ENCODE data around the gene FAM53A.
"Not testable (repeated sequence)": the region's sequence is repeated elsewhere in the genome, so short reads cannot be mapped to it uniquely, and the experiment has no call there.

Gene FAM53A

DNA sequence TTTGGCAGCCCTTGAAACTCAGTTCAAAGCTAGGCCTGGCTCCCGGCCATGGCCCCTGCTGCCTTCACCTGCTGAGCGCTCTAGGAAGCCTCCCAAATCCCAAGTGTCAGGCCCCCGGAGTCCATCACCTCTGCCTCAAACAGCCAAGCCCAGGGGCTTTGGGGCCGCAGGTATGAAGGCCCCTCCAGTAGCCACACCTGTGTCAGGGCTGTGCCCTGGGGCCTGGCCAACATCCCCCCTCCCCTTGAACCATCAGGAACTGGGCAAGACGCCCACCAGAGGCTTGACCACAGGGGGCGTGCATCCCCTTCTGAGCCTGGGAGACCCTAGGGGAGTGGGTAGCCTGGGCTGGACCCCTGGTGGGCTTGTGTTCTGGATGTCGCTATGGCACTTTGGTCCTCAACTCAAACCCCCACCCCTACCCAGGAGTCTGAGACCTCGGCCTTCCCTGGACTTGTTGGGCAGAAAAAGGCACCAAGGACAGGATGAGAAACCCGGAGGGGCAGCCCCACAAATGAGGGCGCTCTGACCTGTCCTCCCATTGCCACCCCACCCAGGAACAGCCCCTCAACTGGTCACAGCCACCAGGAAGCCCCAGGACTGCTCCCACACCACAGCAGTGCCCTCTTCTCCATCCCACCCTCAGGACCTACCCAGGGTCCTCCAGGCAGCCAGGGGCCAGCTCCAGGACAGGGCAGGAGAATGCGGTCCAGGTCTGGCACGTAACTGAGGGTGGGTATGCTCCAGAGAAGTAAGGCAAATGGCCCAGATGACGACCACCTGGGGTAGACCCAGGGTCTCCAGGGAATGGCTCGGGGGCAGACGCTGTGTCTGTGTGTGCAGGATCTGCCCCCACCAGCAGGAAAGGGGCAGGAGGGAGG is 32.2 kb upstream of the FAM53A start:
- no peak for DNase-seq

DNA sequence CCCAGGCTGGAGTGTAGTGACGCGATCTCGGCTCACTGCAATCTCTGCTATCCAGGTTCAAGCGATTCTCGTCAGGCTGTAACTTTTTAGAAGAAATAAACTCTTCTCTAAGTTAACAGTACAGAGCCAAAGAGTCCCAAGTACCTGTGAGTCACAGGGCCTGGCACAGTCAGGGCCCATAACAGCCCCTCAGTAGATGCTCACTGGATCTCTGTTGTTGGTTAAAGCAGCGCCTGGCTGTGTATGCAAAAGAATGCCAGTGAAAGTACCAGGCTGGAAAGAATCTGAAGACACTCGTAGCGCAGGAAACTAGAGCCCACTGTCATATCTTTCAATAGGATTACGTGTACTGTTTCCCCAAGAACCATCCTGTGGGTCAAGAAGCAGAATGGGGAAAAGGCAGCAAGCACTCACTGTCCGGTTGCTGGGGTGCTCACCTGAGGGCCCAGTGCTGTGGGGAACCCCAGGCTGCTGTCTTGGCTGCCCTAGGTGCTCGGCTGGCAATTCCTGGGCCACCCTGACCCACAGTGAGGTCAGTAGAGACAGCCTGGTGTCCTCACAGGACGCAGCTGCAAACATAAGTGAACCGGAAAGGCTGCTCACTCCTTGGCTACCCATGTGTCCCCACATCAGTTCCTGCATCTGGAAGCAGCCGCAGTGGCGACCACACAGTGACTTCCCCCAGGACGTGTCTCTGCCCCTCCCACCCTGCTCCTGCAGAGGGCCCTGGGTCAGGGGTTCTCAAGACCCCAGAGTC is 31.1 kb upstream of the FAM53A start:
- DNase-seq: no peak

DNA sequence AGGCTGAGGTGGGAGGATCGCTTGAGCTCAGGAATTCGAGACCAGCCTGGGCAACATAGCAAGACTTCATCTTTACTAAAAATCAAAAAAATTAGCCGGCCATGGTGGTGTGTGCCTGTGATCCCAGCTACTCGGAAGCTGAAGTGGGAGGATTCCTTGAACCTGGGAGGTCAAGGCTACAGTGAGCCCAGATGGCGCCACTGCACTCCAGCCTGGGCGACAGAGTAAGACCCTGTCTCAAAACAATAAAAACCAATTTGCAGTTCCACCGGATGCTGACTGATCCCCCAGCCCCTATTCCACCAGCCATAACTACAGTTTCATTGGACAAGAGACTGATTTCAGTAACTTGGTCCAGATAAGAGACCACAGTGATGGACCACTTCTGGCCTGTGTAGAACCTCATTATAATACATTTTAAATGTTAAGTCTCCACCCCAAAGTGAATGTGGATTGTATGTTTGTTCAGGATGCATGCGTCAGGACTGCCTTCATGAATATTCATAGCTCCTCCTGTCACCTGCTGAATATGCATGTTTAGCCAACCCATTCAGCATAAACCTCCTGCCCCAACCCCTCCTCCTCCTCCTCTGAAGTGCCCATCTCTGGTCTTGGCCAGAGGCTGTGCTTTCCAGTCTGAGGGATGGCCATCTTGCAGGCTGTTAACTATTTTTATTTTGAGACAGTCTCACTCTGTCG is 30.3 kb upstream of the FAM53A start:
- DNase-seq: no peak

DNA sequence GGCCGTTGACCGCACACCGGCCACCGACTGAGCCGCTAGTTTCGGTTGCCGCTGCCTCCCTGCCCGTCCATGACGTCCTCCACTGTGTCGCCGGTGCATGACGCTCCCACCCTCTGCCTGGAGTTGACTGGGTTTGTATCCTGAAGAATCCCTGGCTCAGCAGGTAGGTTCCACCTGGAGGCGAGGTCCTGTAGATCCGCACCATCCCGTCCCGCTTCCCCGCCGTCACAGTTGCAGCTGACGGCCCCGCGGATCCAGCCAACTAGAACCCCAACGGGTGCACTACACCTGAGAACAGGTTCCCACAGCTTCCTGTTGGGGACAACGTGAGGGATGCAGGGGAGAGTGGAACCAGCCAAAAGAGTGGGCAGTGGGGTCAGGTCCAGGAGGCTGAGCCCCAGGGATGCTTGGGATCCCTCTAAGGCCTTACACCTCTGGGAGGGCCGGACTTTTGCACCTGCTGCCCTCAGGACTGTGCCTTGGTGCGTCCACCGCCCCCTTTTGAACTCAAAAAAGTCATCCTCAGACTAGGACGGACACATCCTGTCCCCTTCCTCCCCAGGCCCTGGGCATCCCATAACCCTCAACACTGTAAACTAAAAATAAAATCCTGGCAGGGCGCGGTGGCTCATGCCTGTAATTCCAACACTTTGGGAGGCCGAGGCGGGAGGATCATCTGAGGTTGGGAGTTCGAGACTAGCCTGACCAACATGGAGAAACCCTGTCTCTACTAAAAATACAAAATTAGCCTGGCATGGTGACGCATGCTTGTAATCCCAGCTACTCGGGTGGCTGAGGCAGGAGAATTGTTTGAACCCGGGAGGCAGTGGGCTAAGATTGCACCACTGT is 29.1 kb upstream of the FAM53A start:
- peak; percentile 40 for DNase-seq

DNA sequence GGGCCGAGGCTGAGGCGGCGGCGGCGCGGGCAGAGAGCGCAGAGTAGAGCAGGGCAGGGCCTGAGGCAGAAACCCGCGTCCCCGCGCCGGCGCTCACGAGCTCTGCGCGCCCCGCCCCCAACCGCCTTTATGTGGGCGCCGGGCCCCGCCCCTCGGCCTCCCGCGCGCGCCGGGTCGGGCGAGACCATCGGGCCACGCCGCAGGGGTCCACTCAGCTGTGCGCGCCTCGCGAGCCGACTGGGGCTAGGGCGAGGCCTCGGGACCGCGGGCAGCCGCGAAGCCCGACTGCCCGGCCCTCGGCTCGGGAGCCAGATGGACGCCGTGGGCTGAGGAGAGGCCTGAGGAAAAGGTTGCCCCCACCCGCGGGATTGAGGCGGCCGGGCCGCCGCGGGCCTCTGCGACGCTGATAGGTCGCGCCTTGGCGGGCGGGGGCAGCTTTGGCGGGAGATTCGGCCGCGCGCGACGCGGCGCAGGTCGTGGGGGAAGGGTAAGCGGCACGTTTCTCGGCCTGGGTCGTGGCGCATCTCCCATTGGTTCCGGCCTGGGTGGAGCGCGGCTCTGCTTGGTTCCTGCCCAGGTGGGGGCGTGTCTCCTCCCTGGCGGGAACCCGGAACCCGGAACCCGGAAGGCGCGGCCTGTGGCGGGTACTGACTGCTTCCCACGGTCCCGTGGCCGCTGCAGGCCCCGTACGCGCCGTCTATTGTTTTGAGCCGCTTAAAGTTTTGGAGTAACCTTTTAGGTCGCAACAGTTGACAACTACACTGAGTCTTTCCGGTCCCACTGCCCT is 28.3 kb upstream of the FAM53A start, which contains the start of gene SLBP:
Gene SLBP (minus strand): TSS at position 104 of the 787 bp plus-strand sequence. CDS start 131 bp downstream, outside the sequence.
- DNase-seq: peak; percentile 96

DNA sequence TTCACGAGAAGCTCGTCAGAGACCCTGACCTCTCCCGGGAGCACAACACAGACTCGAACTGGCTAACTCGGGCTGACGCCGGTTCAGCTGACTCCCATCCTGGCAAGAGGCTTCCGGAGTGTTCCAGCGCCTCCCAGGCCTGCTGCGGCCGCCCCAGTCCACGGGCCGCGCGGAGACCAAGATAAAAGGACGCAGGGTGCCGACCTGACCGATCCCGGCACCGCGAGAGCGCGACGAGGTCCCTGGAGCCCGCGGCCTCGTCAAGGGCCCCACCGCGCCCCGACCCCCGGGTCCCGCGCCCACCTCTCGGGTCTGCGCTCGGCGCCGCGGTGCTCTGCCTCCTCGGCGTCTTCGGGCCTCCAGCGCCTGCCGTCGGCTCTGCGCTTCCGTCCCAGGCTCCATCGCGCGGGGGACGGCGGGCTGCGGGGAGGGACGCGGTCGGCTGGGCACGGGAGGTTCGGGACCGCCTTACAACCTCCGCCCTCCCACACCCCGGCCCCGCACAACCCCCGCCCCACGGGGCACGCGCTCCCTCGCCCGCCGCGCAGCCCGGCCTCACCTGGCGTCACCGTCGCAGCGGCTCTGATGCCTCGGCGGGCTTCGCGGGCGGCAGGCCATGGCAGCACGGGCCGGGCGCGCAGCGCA is 27.6 kb upstream of the FAM53A start:
- DNase-seq: no peak

DNA sequence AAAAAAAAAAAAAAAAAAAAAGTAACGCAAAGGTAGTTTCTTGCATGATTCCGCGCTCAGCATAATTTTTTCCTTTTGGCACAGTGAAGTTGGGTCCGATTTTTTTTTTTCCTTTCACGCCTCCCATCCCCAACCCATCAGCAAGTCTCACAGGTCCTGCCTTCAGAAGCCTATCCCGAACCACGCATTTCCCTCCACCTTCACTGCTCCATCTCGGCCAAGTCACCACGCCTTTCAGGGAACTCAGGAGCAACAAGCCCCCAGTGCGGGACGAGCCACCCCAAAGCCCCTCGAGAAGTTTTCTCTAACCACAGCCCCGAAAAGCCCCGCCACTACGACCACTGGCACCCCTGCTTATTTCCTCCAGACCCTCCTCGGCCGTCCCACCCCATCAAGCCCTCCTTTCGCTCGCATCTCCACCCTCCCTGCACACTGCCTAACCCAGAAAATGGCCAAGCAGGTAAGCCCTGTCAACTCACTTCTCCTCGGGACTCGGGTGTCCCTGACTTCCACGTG is 27.0 kb upstream of the FAM53A start:
- no peak for DNase-seq

DNA sequence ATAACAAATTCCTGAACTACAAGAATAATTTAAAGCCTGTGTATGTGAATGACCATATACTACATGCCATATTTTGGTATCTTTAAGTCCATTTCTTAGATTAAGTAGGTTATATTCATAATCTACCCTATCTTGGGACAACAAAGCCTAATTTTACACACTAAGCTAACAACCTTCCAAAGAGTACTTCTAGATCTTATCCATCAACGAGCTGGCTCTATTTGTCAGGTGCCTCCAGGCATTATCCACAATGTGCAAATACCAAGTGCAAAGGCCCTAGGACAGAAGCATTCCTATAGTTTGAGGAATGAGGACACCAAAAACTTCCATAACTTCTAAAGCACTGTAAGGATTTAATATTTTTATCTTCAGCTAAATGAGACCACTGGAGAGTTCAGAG is 24.5 kb upstream of the FAM53A start:
- no peak for DNase-seq

DNA sequence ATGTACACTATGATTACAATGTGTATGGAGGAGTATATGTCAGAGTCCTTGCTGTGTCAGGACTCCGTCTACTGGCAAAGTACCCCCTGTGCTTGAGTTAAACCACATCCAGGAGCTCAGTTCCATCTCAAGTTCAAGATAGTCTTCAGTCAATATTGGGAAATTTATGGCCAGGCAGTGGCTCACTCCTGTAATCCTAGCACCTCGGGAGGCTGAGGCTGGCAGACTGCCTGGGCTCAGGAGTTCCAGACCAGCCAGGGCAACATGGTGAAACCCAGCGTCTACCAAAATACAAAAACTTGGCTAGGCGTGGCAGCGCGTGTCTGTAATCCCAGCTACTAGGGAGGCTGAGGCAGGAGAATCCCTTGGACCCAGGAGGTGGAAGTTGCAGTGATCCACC is 22.2 kb upstream of the FAM53A start:
- DNase-seq: no peak

DNA sequence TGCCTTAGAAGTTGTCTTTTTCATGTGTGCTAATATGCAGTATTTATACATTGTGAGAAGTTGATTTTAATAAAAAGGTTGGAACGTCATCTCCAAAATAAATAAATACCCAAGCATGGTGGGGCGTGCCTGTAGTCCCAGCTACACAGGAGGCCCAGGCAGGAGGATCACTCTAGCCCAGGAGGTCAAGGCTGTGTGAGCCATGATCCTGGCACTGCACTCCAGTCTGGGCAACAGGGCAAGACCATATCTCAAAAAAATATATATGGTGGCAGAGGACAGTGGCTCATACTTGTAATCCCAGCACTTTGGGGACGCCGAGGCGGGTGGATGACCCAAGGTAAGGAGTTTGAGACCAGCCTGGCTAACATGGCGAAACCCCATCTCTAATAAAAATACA is 21.6 kb upstream of the FAM53A start:
- no peak for DNase-seq

DNA sequence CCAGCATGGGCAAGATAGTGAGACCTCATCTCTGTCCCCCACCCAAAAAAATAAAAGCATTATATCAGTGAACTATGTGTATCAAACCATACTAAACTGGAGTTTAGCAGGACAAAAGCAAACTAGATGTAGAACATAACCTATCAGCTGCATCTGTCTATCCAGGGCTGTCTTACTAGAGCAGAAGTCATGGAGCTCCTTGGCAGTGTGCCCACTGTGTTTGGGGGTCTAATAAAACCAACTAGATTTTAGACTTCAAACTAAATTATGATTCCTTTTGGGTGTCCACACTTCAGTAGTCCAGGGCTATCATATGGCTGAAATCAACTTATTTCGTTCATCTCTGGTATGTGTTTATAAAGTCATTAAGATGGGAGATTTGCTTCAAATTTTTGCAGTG is 19.8 kb upstream of the FAM53A start:
- DNase-seq: no peak

DNA sequence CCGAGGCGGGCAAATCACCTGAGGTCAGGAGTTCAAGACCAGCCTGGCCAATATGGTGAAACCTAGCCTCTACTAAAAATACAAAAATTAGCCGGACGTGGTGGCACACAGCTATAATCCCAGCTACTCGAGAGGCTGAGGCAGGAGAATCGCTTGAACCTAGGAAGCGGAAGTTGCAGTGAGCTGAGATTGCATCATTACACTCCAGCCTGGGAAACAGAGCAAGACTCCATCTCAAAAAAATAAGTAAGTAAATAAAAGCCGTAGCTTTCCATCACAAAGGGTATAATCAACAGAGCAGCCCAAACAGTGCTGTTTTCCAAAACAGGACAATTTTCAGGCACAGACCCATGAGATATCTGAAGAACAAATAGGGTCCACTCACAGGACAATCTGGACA is 17.6 kb upstream of the FAM53A start:
- DNase-seq: not testable (repeated sequence)

DNA sequence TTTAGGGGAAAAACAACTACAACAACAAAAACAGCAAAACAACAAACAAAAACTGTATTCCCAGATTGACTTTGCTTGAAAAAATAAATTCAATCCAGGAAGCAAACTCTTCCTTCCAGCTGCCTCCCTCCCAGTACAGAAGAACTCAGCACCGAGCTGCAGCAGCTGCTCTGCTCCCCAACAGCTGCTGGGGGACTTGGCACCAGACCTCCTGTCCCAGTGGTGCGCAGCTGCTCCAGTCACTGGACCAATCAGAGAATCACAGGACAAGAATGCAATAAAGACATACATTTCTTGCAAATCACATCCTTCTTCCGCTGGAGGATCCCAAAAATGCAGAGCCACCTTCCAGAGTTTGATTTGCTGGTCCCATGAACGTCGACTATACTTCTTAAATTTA is 11.8 kb upstream of the FAM53A start:
- no peak for DNase-seq

DNA sequence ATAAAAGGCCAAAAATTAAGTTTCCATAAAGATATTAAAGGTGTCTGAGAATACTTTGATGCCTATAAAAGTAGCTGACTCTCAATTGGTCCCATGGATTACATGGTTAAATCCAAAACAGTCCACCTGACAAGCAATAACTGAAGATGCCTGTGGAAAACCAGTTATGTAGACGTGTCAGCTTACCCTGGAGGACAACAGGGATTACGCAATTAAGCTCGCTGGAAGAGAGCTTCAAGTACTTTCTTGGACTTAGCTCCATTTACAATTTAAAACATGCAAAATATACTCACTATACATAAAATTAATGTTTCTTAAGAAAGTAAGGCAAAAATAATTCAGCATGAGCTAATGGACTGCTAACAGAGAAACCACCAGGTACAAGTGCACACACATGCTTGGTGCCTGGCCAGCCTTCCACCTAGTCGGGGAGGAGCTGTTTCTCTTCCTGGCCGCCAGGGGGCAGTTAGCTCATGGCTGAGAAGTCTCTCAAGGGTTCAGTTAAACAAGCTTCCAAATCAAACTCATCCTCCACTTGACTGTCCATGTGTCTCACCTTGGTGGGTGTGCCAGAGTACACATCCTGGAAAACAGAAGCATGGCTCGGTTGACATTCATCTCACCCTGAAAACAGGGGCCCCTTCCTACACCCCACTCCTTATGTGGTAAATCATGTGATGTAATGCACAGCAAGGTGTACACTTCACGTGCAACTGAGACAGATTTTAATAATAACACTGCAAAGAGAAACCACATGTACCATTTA is 9.2 kb upstream of the FAM53A start:
- peak; percentile 53 for DNase-seq

DNA sequence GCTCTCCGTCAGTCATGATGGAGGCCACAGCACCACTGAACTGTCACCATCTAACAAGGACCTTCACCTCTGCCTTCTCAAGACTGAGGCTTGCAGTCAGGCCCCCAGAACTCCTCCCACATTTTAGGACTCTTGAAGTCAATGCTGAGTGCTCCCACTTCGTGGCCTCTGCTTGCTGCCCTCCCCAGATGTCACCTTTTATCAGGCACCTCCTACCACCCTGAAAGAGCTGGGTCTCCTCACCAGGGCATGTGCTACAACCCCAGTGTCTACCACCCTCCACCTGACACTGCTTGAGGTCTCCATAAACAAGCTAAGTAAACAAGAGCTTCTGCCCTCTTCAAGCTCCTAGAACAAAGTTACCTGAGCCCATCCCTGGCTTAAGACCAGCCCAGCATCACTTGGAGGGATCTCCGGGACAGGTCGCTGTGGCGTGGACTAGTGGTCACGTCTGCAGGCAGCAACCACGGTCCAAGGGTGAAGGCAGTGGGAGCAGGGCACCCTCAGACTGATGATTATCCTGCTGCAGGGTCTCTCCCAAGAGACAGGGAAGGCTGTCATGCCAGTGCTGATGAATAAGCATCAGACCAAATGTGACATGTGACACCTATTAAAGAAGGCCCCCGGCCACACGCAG is 7.7 kb upstream of the FAM53A start:
- DNase-seq: no peak

DNA sequence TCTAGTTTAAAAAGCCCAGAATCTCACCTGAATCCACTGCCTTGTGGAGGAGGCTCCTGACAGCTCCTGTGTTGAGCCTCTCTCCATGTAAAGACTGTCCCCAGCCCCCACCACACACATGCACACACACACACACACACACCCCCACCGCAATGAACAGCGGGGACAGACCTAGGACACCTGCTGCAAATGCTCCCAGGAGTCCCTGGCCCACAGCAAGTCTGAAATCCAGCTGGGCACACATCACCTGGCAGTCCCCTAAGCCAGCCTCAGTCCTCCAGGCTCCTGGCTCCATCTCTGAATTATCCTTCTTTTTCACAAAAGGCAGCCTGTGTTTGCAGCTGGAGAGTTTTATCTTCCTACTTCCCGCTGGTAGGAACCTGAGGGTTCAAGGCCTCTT is 6.6 kb upstream of the FAM53A start:
- no peak for DNase-seq

DNA sequence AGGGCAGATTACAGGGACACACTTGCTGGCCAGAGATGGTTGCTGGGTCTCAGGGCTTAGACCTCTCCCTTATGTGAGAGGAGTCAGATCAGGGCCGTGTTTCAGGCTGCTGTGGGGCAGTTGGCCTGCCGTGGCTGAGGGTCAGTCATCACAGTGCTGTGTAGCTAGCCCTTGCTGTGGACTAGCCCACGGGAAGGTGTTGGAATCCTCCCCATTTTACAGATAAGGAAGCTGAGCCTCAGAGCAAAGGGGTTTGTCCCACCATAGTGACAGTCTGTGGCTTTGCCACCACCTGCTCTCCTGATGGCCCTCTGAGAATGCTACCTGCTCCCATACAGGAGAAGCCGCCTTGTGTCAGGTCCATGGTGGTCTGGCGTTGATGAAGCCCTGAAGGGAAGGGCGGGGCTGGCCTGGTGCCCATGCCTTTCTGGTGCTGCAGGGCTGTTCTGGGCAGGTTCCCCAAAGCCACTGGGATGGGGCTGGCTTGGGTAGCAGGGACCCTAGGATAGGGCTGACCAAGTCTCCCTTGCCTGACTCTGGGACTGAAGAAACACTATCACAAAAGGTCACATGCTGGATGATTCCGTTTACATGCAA is 2.4 kb upstream of the FAM53A start:
- DNase-seq: no peak

DNA sequence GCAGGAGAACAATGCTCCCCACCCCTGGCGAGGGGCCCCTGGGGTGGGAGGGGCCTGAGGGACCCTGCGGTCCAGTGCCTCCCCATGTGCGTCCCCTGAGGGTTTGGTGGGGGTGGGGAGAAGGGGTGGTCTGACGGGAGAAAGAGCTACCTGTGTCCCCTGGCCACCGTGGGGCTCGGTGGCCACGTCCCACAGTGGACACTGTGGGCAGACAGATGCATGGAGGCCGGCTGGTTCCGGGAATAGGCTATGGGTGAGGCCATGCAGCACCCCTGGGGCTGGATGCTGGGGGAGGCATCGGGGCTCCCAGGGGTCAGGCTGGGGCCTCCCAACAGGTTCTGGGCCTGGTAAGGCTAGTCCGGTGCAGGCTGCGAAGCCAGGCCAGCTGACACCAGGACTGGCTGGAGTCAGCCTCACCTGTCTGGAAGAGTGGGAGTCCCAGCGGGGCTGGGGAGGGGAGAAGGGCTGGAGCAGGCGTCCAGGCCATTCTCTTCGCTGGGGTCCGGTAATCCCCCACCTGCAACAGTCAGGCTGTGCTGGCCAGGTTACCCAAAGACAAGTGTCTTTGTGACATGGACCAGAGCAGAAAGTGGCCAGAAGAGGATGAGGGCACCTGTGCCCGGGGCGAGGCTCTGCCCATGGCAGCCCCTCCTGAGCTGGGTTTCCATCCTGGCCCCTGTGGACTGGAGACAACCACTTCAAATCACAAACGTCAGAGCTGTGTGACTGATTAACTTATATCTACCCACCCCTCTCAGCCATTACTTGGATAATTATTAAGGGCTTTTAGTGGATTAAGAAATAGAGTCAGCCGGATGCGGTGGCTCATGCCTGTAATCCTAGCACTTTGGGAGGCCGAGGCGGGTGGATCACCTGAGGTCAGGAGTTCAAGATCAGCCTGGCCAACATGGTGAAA is 1.4 kb upstream of the FAM53A start:
- no peak for DNase-seq

All from NCI-H510A (cell line).